H4 (cell line): Measurements from ENCODE around the gene NPTN. TPM values are rescaled to one million over a fixed set of nuclear protein-coding genes. Genes with fewer than 3 reads are reported as not detected.
A peak's percentile ranks its signal among the peaks of the same experiment; 100 is the strongest.
"Not testable (repeated sequence)": the region's sequence is repeated elsewhere in the genome, so short reads cannot be mapped to it uniquely, and the experiment has no call there.

Experiments
- DNase-seq: peaks from one replicate; pipeline ENCODE4 v3.0.0-alpha.2; 2015; ENCODE audit warnings: low spot score
- total RNA-seq: library from RNA; depleted of rRNA; stranded (reverse); fragments of >200 nt; shearing (Covaris generic); gene quantifications from 2 replicates; pipeline ENCODE4 v1.2.3, GENCODE V29; 2014

Gene NPTN
- total RNA-seq, 1 experiment from 2014 or later: 199 TPM

- no peak for DNase-seq
Measured at GRCh38 chr15:73600413-73601335, 32.5 kb downstream of the NPTN start.

GRCh38 chr15:73599934-73600333 lies 33.3 kb downstream of the NPTN start:
- DNase-seq: peak; percentile 10

GRCh38 chr15:73598530-73599160 lies 34.5 kb downstream of the NPTN start:
- DNase-seq: no peak

GRCh38 chr15:73597036-73597638 lies 36.1 kb downstream of the NPTN start:
- DNase-seq: no peak

GRCh38 chr15:73596174-73596573 lies 37.0 kb downstream of the NPTN start:
- DNase-seq: no peak

- no peak for DNase-seq
Measured at GRCh38 chr15:73594109-73594508, 39.1 kb downstream of the NPTN start.

- no peak for DNase-seq
Measured at GRCh38 chr15:73593304-73594074, 39.7 kb downstream of the NPTN start.

- DNase-seq: no peak
Measured at GRCh38 chr15:73590263-73590662, 42.9 kb downstream of the NPTN start.

GRCh38 chr15:73589766-73590165 lies 43.4 kb downstream of the NPTN start:
- no peak for DNase-seq

- DNase-seq: no peak
Measured at GRCh38 chr15:73585871-73586654, 47.1 kb downstream of the NPTN start.

- DNase-seq: no peak
Measured at GRCh38 chr15:73584699-73585420, 48.3 kb downstream of the NPTN start.

GRCh38 chr15:73583544-73583943 lies 49.6 kb downstream of the NPTN start:
- no peak for DNase-seq

- DNase-seq: no peak
Measured at GRCh38 chr15:73582851-73583379, 50.3 kb downstream of the NPTN start.

- no peak for DNase-seq
Measured at GRCh38 chr15:73578026-73578425, 55.2 kb downstream of the NPTN start.

- not testable (repeated sequence) for DNase-seq
Measured at GRCh38 chr15:73577593-73577992, 55.6 kb downstream of the NPTN start.

- no peak for DNase-seq
Measured at GRCh38 chr15:73575636-73576247, 57.4 kb downstream of the NPTN start.

- DNase-seq: no peak
Measured at GRCh38 chr15:73573572-73573971, 59.6 kb downstream of the NPTN start.

- no peak for DNase-seq
Measured at GRCh38 chr15:73573037-73573436, 60.2 kb downstream of the NPTN start.

- no peak for DNase-seq
Measured at GRCh38 chr15:73572296-73572695, 60.9 kb downstream of the NPTN start.

- DNase-seq: no peak
Measured at GRCh38 chr15:73571346-73571745, 61.8 kb downstream of the NPTN start.
